Trophoblast cell (in vitro differentiated cells and primary cell): ENCODE measurements around the gene IL1RAP.

Source experiments
- DNase-seq, 2 donors: peaks; one replicate each; pipeline ENCODE4 v3.0.0-alpha.2; 2016
- H2AFZ ChIP-seq: 2 replicates; pipeline ENCODE4 v1.6.1; 2013; ENCODE audit warnings: low read length, moderate library complexity, mild to moderate bottlenecking; ENCODE audit not compliant: insufficient read depth, poor library complexity
- H2AK5ac ChIP-seq: 2 replicates; pipeline ENCODE4 v1.6.1; 2013; ENCODE audit warnings: mild to moderate bottlenecking, low read length
- H2BK120ac ChIP-seq: 2 replicates; pipeline ENCODE4 v1.6.1; 2013; ENCODE audit warnings: low read length, mild to moderate bottlenecking, moderate library complexity; ENCODE audit not compliant: insufficient read depth, poor library complexity
- H2BK12ac ChIP-seq: 2 replicates; pipeline ENCODE4 v1.6.1; 2013; ENCODE audit warnings: mild to moderate bottlenecking, low read length, moderate library complexity
- H2BK5ac ChIP-seq: 2 replicates; pipeline ENCODE4 v1.6.1; 2013; ENCODE audit warnings: low read length, low read depth, moderate library complexity, mild to moderate bottlenecking; ENCODE audit not compliant: poor library complexity
- H3K14ac ChIP-seq: 2 replicates; pipeline ENCODE4 v1.6.1; 2013; ENCODE audit warnings: mild to moderate bottlenecking, low read length
- H3K18ac ChIP-seq: 2 replicates; pipeline ENCODE4 v1.6.1; 2013; ENCODE audit warnings: mild to moderate bottlenecking, low read length
- H3K23ac ChIP-seq: 2 replicates; pipeline ENCODE4 v1.6.1; 2013; ENCODE audit warnings: low read length
- H3K27ac ChIP-seq: 2 replicates; pipeline ENCODE4 v1.5.1; 2013; ENCODE audit warnings: low read depth, mild to moderate bottlenecking, inconsistent platforms, low read length, moderate library complexity
- H3K27me3 ChIP-seq: 2 replicates; pipeline ENCODE4 v1.6.1; 2013; ENCODE audit warnings: inconsistent platforms, mild to moderate bottlenecking, low read length, moderate library complexity; ENCODE audit not compliant: insufficient read depth
- H3K36me3 ChIP-seq, 2 experiments: 1 replicate in 1 of 2; 2 replicates in 1 of 2; pipeline ENCODE4 v1.6.1; 2013; ENCODE audit warnings: low read length in 2 of 2, mild to moderate bottlenecking in 2 of 2, moderate library complexity in 1 of 2; ENCODE audit not compliant: insufficient read depth in 2 of 2, control insufficient read depth in 1 of 2
- H3K4ac ChIP-seq: 2 replicates; pipeline ENCODE4 v1.6.1; 2013; ENCODE audit warnings: low read depth, mild to moderate bottlenecking, low read length, moderate library complexity
- H3K4me1 ChIP-seq, 2 experiments: 1 replicate in 1 of 2; 2 replicates in 1 of 2; pipeline ENCODE4 v1.6.1; 2013; ENCODE audit warnings: low read length in 2 of 2, mild to moderate bottlenecking in 2 of 2, moderate library complexity in 1 of 2; ENCODE audit not compliant: insufficient read depth in 2 of 2, control insufficient read depth in 1 of 2
- H3K4me2 ChIP-seq: 2 replicates; pipeline ENCODE4 v1.6.1; 2013; ENCODE audit warnings: inconsistent platforms, mild to moderate bottlenecking, low read length, moderate library complexity
- H3K4me3 ChIP-seq: 2 replicates; pipeline ENCODE4 v1.5.1; 2013; ENCODE audit warnings: mild to moderate bottlenecking, low read depth, low read length, inconsistent platforms
- H3K79me1 ChIP-seq: one replicate; pipeline ENCODE4 v1.6.1; 2013; ENCODE audit warnings: low read length
- H3K79me2 ChIP-seq: 2 replicates; pipeline ENCODE4 v1.6.1; 2013; ENCODE audit warnings: low read length, mild to moderate bottlenecking; ENCODE audit not compliant: control insufficient read depth, insufficient read depth, poor library complexity
- H3K9ac ChIP-seq: 2 replicates; pipeline ENCODE4 v1.6.1; 2013; ENCODE audit warnings: mild to moderate bottlenecking, low read length
- H3K9me3 ChIP-seq: 2 replicates; pipeline ENCODE4 v1.6.1; 2013; ENCODE audit warnings: low read depth, mild to moderate bottlenecking, control low read depth, inconsistent platforms, low read length; ENCODE audit not compliant: insufficient read depth
- H4K12ac ChIP-seq: 2 replicates; pipeline ENCODE4 v1.6.1; 2013; ENCODE audit warnings: low read depth, mild to moderate bottlenecking, low read length, moderate library complexity
- H4K8ac ChIP-seq: 2 replicates; pipeline ENCODE4 v1.6.1; 2013; ENCODE audit warnings: low read depth, mild to moderate bottlenecking, low read length, moderate library complexity
- H4K91ac ChIP-seq: one replicate; pipeline ENCODE4 v1.6.1; 2013; ENCODE audit warnings: low read depth, mild to moderate bottlenecking, low read length, moderate library complexity
- WGBS: extraction: QIAGEN DNeasy Blood & Tissue Kit; methylation state at CpG from one replicate; pipeline ENCODE4 v1.1.7; 2013; ENCODE audit warnings: missing lambda C conversion rate; ENCODE audit not compliant: insufficient read length, insufficient coverage; ENCODE audit errors: extremely low coverage; 5-methylcytosine and 5-hydroxymethylcytosine counted together

The IL1RAP gene

DNA sequence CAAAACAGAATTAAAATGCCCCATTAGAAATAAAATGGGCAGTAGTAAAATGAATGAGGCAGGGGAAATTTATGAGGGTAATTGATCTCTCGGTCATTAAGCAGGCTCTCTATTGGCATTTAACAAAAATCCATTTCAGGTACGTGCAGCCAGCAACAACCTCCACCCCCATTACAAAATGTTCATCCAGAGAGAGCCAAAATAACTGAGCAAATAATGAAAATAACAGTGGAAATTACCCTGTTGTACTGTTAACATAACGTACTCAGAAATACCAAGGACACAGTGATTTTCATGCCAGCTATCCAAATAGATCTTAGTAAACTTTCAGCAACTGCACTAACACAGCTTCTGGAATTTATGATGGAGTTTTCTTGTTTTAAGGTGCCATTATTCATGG is 127.7 kb downstream of the IL1RAP start:
- Histone ChIP-seq H3K9me3 (no peaks in the 10 kb centered on the region), H3K14ac (no peak overlapping the region), H3K27ac (no peak overlapping the region), H3K79me1 (no peaks in the 10 kb centered on the region), H3K4me2 (no peak overlapping the region), H3K4me1 (no peaks in the 10 kb centered on the region), H3K18ac (no peak overlapping the region), H3K9ac (no peak overlapping the region), H2BK120ac (no peak overlapping the region), H3K4me3 (no peak overlapping the region), H3K36me3 (no peaks in the 10 kb centered on the region), H4K12ac (no peak overlapping the region), H4K8ac (no peak overlapping the region), H3K23ac (no peak overlapping the region), H2BK5ac (no peak overlapping the region), H4K91ac (no peak overlapping the region), H2AFZ (no peak overlapping the region), H3K79me2 (no peaks in the 10 kb centered on the region), H2BK12ac (no peak overlapping the region), H2AK5ac (no peak overlapping the region), H3K27me3 (no peaks in the 10 kb centered on the region), H3K4ac (no peak overlapping the region)
- WGBS, result no CpG with 5 or more reads among the region's 3 CpGs
- DNase-seq, result no peak

DNA sequence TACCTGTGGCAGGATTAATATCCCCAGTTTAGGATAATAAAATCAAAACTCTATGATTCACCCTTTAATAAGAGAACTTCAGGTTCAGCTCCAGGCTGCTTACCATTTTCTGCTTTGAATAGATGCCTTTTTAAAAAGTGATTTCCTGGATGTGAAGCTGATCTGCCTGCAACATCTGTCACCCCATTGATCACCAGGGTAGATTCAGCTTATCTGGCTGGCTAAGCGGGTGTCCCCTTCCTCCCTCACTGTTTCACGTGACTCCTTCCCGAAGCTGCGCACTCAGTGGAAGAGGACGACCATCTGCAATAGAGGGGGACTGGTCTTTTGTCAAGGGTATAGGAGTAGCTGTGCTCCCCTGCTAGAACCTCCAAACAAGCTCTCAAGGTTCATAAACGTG is 128.1 kb downstream of the IL1RAP start:
- Histone ChIP-seq H3K9ac (no peak overlapping the region), H2AK5ac (no peak overlapping the region), H3K4me1 (no peaks in the 10 kb centered on the region), H2BK120ac (no peak overlapping the region), H3K18ac (no peak overlapping the region), H2BK12ac (no peak overlapping the region), H3K9me3 (no peaks in the 10 kb centered on the region), H3K36me3 (no peaks in the 10 kb centered on the region), H3K14ac (no peak overlapping the region), H3K4me3 (no peak overlapping the region), H3K27ac (no peak overlapping the region), H3K4ac (no peak overlapping the region), H2AFZ (no peak overlapping the region), H3K27me3 (no peaks in the 10 kb centered on the region), H3K79me2 (no peaks in the 10 kb centered on the region), H4K12ac (no peak overlapping the region), H4K8ac (no peak overlapping the region), H4K91ac (no peak overlapping the region), H3K4me2 (no peak overlapping the region), H2BK5ac (no peak overlapping the region), H3K23ac (no peak overlapping the region), H3K79me1 (no peaks in the 10 kb centered on the region)
- DNase-seq, result no peak
- no CpG with 5 or more reads among the region's 6 CpGs for WGBS

DNA sequence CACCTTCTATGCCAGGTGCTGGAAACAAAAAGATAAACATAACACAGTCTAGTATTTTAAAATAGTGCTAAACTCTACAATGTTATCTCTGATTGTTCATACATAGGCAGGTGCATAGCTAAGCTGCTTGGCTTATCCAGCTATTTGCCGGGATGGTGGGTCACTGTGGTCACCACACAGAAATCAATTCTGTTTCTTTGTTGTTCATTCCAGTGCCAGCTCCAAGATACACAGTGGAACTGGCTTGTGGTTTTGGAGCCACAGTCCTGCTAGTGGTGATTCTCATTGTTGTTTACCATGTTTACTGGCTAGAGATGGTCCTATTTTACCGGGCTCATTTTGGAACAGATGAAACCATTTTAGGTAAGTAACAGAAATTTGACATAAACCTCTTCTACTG is 130.2 kb downstream of the IL1RAP start:
- DNase-seq, result peak in 1 of 2 donors; percentile 63
- H3K79me1 ChIP-seq, result no peaks in the 10 kb centered on the region
- H3K4me1 ChIP-seq, result no peaks in the 10 kb centered on the region
- no peaks in the 10 kb centered on the region for H3K9me3 ChIP-seq
- H3K4me3 ChIP-seq, result no peak overlapping the region
- H3K4ac ChIP-seq, result no peak overlapping the region
- H2BK5ac ChIP-seq, result no peak overlapping the region
- H4K91ac ChIP-seq, result no peak overlapping the region
- H4K12ac ChIP-seq, result no peak overlapping the region
- no peaks in the 10 kb centered on the region for H3K36me3 ChIP-seq
- no peaks in the 10 kb centered on the region for H3K79me2 ChIP-seq
- WGBS, result no CpG with 5 or more reads among the region's 2 CpGs
- H3K14ac ChIP-seq, result no peak overlapping the region
- no peak overlapping the region for H3K27ac ChIP-seq
- no peak overlapping the region for H2AFZ ChIP-seq
- H3K23ac ChIP-seq, result no peak overlapping the region
- H4K8ac ChIP-seq, result no peak overlapping the region
- no peak overlapping the region for H3K4me2 ChIP-seq
- no peak overlapping the region for H2BK120ac ChIP-seq
- H3K27me3 ChIP-seq, result no peaks in the 10 kb centered on the region
- H3K18ac ChIP-seq, result no peak overlapping the region
- no peak overlapping the region for H2BK12ac ChIP-seq
- H2AK5ac ChIP-seq, result no peak overlapping the region
- H3K9ac ChIP-seq, result no peak overlapping the region

DNA sequence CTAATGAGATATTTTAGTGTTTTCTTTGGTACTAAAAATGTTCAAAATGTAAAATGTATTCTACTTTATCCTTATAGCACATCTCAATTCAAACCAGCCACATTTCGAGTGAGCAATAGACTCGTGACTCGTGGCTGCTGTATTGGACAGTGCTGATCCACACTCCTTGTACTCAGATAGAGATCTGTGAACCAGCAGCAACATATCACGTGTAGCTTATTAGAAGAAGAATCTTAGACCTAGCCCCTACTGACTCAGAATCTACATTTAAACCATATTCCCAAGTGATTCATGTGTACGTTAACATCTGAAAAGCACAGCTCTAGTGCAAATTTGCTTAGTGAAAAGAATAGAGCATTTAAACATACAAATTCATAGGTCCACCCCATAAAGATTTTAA is 130.9 kb downstream of the IL1RAP start:
- no peak overlapping the region for H3K14ac ChIP-seq
- WGBS, result no CpG with 5 or more reads among the region's 5 CpGs
- H3K4me3 ChIP-seq, result no peak overlapping the region

More for the DNA sequence above, 130.9 kb downstream of the IL1RAP start:
- Histone ChIP-seq H3K79me1 (no peaks in the 10 kb centered on the region), H2BK12ac (no peak overlapping the region), H4K8ac (no peak overlapping the region), H2BK120ac (no peak overlapping the region), H3K9ac (no peak overlapping the region), H3K4me1 (no peaks in the 10 kb centered on the region), H2AK5ac (no peak overlapping the region), H3K23ac (no peak overlapping the region), H3K27ac (no peak overlapping the region), H2AFZ (no peak overlapping the region), H3K9me3 (no peaks in the 10 kb centered on the region), H4K91ac (no peak overlapping the region), H3K18ac (no peak overlapping the region), H3K27me3 (no peaks in the 10 kb centered on the region), H3K4me2 (no peak overlapping the region), H2BK5ac (no peak overlapping the region), H3K79me2 (no peaks in the 10 kb centered on the region), H3K36me3 (no peaks in the 10 kb centered on the region), H4K12ac (no peak overlapping the region), H3K4ac (no peak overlapping the region)
- peak; percentile 76 to 89 for DNase-seq
